EH (cell line): ENCODE data around the gene ARID1B.
A peak's percentile ranks its signal among the peaks of the same experiment; 100 is the strongest.

Experiments used
- DNase-seq: peaks from one replicate; pipeline ENCODE4 v3.0.0-alpha.2; 2015; ENCODE audit warnings: low read depth

ARID1B gene

DNA sequence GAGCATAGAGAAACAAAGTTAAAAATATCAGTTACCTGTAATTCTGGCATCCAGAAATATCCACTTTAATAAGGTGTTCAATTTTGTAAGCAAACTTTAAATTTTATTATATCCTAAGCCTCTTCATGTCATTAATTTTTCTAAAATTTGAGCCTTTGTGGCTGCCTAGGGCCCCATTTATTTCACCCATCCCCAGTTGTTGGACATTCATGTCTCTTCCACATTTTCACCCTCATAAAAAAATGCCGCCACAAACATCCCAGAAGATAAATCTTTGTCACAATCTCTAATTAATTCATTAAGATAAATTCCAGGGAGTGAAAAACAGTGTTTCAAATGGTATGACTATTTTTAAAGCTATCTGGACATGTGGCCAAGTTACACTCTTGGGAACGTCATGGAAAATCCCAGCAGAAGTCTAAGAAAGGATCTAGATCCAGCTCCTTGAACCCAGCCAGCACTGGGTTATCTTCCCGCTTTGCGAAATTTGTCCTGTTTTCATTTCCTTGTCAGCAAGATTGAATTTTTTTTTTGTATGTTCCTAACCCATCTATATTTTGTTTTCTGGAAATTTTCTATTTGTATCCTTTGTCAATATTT is 448.9 kb downstream of the ARID1B start:
- DNase-seq = peak; percentile 81

DNA sequence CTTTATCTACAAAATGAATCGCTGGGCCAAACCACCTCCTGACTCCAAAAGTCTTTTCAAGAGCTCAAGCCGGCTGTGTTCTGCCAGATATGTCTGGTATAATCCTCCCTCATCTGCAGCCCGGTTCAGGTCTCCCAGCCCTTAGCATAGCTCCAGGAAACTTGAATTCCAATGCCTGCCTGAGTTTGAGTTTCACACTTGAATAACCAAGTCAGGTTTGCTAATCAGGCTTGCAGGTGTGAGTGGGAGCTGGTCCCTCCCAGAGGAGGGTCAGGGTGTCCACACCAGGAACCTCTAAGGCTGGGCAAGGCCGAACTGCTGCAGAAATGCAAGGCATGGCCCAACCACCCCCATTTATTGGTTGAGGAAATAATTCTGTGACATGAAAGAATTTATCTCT is 449.6 kb downstream of the ARID1B start:
- no peak for DNase-seq

DNA sequence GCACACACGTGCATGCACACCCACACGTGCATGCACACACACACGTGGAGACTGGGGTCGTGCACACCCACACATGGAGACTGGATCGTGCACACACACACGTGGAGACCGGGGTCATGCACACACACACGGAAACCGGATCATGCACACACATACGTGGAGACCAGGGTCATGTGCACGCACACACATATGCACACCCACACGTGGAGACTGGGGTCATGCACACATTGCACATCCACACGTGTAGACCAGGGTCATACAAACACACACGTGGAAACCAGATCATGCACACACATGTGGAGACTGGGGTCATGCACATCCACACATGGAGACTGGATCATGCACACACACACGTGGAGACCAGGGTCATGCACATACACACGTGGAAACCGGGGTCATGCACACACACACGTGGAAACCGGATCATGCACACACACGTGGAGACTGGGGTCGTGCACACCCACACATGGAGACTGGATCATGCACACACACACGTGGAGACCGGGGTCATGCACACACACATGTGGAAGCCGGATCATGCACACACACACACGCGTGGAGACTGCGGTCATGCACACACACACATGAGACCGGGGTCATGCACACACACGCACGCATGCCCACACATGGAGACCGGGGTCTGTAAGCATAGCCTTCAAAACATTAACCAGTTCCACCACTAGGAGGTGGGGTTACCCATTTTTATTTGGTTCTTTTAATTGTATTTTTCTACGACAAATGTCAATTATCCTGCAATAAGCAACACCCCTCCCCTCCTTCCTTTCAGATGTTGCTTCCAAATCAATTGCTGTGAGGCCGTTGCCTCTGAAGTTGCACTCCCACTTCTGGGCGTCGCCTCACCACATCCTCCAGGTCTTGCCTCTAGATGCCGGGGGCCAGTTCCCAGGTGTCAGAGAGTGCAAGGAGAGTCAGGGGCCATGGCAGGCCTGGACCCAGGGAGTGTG is 450.3 kb downstream of the ARID1B start:
- DNase-seq = peak; percentile 25

DNA sequence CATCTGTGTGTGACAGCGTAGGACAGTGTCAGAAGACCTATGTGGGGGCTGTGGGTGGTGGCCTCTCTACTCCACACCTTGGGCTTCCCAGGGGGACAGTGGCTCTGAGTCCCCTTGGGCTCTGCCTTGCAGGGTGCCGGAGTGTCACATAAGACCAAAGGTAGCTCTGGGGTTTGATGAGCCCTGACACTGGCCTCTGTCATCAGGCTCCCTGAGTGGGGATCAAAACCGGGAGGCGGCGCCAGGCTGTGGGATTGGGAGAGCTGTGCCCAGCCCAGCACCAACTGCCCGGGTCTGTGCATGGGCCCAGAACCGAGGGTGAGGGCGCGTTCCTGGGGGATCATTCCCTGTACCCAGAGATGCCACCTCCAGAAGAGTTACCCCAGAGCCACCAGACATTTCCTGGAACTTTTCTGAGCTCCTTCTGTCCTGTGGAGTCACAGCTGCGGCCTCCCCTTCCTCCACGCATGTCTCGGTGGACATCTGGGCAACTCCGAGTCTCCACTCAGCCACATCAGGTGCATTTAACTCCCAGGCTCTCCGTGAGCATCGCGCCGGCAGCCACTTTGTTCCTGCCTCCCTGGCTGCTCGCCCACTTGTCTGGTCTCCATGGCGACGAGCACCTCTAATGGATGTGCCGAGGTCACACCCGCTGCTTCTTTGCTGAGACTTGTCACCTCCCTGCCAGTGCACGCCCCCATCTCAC is 451.4 kb downstream of the ARID1B start:
- no peak for DNase-seq

DNA sequence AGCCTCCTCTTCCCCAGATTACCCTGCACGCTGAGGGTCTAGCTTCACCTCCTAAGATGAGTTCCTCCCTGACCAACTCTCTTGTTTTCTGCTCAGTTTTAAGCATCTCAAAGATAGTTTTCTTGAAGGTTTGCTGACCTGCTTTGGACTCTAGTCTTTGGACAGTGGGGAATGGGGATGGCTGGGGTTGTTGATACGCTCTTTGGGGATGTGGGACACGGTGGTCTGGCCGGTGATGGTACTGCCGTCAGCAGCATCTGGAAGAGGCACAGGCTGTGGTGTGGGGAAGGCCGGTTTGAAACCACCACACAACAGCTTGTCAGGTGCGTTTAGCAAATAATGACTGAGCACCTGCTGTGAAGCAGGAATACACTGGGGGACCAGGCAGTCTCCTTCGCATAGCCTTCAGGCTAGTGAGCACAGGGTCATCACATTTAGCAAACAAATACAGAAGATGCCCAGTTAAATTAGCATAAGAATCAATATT is 452.0 kb downstream of the ARID1B start:
- no peak for DNase-seq

DNA sequence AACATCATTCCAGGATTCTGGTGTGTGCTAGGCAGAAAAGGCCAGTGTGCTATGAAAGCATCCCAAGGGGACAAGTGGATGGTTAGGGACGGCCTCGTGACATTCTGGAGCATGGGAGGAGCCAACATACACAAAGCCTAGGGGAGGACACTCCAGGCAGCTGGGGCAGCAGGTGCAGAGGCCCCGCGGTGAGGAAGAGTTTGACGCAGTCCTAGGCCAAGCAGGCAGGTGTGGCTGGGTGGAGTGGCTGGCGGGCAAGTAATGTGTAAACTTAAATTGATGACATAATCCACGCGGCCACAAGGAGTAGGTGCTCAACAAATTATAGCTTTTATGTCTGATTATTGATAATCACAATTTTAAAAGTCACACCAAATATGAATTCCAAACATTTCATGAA is 452.5 kb downstream of the ARID1B start:
- no peak for DNase-seq

DNA sequence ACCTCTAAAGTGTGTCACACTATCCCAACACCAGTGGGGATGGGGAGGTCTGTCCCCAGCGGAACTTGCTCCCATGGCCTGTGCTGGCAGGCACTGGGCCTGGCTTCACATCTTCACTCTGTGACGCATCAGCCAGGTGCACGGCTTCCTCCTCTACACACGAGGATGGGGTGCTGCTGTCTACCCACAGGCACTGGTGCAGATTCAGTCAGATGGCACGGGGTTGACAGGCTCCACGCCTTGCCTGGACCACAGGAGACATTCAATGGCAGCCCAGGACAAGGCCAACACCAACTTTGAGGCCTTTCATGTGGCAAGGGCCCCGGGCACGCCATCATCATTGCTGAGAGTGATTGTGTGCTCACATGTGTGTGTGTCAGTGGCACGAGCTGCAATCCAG is 453.7 kb downstream of the ARID1B start:
- DNase-seq = no peak

DNA sequence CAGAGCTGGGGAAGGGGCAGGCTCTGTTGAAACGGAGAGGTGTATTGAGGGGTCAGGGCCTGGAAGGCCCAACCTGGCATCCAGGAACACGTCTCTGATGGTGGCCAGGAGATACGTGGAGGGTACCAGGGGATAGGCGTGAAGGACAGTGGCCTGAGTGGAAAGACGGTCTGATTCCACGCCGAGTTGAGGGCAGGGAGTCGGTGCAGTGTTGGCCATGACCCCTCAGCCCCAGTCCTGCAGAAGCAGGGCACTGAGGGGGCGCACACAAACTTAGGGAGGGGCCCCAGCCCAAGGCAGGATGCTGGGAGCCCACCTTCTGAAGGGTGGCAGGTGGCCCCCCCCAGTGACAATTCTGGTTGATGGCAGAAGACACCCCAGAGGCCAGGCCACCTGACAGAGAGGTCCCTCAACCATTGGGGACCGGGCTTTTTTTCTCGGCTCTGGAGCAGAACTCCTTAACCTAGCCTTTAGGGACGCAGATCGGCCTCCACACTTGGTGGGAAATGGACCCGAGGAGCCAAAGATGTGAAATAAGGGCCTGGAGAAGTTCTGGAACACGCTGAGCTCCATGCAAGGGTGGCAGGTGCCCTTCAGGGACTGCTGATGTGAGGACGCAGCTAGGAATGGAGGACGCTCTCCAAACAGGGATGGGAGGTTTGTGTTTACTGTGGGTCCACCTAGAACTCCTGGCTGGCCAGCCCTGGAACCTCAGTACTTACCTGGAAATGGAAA is 455.1 kb downstream of the ARID1B start:
- no peak for DNase-seq

DNA sequence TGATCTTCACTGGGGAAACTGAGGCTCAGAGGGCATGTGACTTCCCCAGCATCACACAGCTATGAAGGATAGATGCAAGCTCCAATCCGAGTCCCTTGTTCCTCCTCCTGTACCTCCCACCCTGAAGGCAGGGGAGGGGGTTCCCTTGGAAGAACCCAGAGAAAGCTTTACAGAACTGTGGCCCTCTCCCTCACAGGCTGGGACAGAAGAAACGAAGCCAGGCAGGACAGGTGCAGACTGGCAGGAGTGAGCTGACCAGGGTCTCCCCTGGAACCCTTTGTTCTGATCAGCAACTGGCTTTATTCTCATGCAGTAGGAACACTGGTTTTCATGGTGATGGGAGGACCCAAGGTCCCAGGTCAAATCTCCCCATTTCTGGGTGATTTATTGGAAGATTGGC is 456.0 kb downstream of the ARID1B start:
- no peak for DNase-seq

DNA sequence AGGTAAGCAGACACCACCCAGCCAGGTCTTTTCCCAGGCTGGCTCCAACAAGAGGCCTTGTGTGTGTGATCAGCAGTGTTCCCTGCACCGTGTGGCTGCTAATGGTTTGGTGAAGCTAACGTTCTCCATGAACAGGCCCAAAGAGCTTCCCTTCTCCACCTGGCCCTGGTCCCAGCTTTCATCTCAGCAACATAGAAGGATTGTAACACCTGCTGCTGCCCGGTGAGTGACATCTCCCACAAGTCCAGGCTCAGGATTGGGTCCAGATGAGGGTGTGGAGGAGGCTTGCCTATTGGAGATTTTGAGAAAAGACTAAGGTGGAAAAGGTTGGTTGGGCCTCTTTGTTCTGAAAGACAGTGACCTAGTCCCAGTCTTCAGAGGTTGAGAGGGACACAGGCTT is 456.5 kb downstream of the ARID1B start:
- no peak for DNase-seq

DNA sequence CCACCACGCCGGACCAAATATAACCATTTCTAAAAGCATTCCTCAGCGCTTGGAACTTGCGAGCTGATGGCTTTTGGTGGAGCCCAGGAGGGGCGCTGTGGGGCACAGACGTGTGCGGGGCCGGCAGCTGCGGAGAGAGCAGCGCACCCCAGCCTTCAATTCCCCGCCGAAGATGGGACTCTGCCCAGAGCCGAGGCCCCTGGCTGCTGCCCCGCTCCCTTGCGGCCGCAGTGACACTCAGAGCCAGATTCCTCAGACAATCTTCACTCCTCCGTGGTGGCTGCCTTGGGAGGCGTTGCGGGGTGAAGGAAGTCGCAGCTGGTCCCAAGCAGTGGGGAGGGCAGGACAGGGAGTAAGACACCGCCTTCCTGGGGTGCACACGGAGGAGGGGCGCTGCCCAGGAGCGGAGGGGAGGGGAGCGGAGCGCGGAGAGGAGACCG is 458.4 kb downstream of the ARID1B start:
- DNase-seq = peak; percentile 65

DNA sequence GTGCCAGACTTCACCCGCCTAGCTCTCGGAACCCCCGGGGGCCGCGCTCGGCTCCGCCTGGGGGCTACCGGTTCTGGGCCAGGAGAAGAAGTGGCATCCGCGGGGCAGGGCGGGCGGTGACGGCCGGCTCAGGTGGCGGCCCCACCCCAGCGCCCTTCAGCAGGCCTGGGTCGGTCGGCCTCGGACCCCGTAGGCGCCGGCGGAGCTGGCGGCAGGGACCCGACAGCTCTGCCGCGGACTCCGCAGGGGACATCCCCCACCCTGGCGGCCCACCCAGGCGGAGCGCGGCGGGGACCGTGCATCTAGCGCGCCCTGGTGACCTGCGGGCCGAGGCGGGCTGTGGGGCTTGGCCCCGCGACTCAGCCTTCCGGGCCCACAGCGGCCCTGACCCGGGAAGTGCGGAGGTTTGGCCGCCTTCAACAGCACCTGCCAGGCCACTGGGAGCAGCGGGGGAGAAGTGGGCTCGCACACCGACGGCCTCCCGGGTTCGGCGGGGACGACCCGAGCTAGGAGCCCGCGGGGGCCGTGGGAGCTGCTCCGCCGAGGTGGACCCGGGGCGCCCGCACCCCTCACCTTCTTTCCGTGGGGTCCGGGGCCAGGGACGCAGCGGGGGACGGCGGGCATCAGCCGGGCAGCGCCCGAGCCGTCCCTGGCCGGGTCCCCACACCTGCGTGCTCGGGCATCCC is 459.0 kb downstream of the ARID1B start:
- no peak for DNase-seq

DNA sequence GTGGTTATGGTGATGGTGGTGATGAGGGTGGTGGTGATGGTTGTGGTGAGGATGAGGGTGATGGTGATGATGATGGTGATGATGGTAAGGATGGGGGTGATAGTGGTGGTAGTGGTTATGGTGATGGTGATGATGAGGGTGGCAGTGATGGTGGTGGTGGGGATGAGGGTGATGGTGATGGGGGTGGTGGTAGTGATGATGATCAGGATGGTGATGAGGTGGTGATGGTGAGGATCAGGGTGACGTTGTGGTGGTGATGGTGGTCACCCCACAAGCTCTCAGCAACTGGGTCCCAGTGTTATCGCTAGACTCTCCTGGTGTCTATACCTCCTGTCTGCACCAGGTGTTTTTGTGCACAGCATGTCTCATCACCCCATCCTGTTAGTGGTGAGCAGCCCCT is 461.2 kb downstream of the ARID1B start:
- no peak for DNase-seq

DNA sequence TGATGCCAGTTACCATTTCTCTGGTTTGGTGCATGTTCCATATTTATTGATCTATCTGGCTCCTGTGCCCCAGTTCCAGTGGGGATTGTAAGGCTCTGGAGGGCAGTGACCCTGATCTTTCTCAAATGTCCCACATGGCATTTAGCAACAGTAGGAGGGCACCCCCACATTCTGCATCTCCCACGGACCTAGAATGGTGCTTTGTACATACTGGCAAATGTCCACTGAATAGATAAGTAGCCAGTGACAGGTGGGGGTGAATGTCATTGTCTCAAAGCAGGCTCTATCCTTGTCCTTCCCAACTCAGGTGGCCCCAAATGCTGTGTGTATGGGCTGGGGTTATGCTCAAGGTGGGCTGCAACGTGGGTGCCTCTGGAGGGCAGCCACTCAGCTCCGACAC is 462.0 kb downstream of the ARID1B start:
- DNase-seq = no peak

DNA sequence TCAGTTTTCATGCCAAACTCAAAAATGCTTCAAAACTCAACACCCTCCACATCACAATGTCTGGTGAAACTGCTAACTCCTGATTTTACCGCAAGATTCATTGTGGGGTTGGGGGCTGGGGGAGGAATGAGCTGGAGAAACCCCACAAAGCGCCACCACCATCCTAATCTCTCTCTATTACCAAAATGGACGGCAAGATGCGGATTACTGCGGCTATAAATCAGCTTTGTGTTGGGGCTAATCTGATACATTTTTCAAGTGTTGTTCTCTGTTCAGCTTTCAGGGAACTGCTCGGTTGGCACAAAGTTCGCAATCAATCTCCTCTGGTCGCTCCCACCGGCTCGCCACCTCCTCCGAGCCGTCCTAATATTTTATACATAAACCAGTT is 462.5 kb downstream of the ARID1B start:
- no peak for DNase-seq

DNA sequence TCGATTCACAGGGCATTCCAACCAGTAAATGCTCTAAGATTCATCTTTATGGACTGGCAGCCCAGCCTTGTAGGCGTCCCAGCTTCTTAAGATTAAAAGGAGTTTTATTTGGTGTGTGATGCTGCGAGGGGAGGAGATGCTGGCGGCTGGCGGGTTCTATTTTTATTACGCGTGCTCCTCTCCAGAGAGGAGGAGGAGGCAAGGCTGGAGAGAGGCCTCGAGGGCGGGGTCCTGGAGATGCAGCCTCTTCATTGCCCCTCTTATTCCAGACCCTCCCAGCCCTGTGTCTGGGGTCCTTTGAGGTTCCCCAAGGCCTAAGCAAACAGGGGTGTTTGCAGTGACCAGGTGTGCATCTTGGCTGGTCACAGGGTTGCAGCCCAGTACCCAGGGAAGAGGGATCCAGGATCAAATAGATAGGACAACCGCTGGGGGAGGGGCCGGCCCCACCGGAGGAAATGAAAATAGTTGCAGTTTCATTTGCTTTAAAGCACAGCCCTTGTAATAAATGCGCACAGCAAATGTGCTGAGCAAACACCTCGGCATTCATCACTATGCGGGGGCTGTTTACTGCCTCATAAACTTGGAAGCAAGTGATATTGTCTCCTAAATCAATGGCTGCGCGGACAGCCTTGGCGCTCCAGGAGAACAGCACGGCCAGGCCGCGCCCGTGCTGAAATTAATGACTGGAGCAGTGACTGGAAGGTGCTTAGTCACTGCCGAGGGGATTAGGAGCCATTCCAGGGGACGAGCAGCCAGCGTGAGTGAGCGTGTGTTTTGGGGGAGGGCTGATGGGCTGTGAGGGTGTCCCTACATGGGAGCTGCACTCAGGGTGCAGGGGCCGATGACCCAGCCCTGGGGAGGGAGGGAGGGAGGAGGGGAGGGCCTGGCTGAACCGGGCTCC is 463.1 kb downstream of the ARID1B start:
- DNase-seq = peak; percentile 76

DNA sequence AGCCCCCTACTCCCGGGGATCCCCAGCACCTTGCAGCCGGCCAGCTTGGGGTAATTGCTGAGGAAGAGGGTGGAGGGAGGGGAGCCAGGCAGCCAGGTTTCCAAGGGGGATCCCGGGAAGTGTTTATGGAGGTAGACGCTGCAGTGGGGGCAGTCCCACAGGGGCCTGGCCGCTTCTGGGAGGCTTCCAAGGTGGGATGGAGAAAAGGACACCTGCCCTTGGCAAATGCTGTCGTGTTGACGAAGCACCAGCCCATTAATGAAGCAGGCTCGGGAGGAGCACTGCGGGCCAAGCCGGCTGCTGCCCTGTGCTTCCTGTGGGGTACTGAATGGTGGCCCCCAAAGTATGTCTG is 463.8 kb downstream of the ARID1B start:
- no peak for DNase-seq

DNA sequence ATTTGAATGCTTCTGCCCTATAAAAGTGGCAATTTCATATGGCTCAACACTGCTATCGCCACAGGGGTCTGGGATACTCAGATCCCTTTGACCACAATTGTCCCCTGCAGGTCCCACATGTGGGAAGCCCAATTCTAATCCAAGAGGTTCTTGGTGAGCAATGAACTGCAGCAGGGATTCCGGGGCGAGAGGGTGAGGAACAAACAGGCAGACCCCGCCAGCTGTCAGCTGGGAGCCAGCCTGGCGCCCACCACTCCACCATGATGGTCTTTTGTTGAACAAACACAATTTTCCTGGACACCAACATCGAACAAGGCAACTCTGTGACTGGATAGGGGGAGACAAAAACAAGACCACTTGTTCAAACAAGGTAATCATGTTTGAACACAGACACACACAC is 465.6 kb downstream of the ARID1B start:
- no peak for DNase-seq

DNA sequence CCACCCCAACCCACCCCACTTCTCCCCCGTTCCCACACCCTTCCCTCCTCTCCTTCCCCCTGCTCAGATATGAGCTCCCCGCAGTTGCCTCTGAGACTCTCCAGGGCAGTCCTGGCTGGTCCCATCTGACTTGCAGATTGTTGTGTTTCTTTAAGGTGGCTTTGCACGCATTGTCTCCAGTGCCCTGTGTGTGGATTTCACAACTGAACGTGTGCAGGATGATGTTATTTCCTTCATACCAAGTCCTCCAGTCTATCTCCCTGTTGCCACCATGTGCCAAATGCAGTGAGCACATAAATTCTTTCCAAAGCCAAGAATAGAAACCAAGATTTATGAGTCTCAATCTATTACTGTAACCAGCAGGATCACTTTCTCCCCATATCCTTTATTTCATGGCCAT is 467.0 kb downstream of the ARID1B start:
- peak; percentile 96 for DNase-seq

DNA sequence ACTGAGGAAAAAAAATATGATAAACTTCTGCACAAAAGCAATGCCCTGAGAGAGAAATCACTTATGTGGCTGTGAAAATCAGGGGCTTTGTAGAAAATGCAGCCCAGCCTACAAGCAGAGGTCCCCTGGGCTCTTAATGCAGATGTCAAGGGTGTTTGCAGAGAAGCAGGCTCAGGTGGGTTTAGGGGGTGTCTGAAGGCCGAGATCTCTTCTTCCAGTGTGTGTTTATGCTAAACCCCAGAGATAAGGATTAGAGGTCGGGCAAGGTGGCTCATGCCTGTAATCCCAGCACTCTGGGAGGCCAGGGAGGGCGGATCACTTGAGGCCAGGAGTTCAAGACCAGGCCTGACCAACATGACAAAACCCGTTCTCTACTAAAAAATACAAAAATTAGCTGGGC is 467.6 kb downstream of the ARID1B start:
- no peak for DNase-seq

DNA sequence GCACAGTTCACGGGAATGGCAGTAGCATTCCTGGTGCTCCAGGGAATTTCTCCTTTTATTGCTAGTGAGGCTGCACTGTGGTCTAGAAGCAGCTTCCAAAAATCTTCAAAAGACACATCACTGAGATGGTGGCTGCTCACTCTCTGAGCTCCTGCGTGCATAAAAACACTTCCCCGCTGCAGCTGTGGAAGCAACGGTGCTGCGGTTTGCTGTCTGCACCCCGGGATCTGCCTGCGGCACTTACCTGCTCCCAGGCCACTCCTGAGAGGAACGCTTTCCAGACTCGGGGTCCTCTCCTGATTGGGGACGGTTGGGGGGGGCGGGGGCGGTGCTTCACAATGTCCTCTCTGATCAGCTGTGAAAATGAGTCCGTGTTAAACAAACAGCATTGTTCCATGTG is 468.3 kb downstream of the ARID1B start:
- DNase-seq = peak; percentile 33
